Measurements from ENCODE around the gene ADAMTS19.
A peak's percentile ranks its signal among the peaks of the same experiment; 100 is the strongest.

ADAMTS19 gene

DNA sequence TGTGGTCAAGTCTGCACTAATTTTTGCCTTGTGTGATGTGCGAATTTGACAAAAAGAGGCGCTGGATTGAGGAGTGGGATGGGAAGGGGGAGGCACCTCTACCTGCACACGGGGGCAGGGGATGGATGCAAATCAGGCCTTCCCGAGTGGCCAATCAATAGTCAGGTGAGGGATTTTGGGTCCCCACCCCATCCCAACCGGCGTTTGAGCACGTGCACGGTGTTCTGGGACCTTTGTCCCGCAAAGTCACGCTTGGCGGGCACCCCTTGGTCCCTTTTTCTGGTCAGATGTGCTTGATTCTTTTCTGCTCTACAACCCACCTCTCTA is 685 bp upstream of the ADAMTS19 start:
- no peak overlapping the region for H3K27ac Mint-ChIP-seq
- peaks cover 10% of the 10 kb centered on the region for H3K4me1 Mint-ChIP-seq (ENCODE audit: low read depth)
- peaks cover 30% of the 10 kb centered on the region for H3K27me3 Mint-ChIP-seq
- no peak overlapping the region for H3K4me3 Mint-ChIP-seq
- H3K36me3 Mint-ChIP-seq = no peaks in the 10 kb centered on the region
- H3K9me3 Mint-ChIP-seq (ENCODE audit: low read depth) = no peaks in the 10 kb centered on the region

DNA sequence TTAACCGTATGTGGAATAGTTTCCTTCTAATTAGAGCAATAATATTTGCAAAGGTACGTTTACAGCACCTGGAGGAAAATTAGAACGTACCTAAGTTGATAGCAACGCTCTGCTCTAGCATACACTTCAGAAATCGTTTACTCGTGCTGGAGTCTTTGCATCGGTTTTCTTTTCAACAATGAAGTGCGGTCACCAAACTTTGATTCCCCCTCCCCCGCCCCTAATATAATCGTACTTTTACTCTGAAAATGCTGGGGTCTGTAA is 506 bp downstream of the ADAMTS19 start:
- Mint-ChIP-seq H3K27me3 (peaks cover 30% of the 10 kb centered on the region), H3K9me3 (ENCODE audit: low read depth) (no peaks in the 10 kb centered on the region), H3K4me3 (peak overlapping the region; percentile 21), H3K4me1 (ENCODE audit: low read depth) (peaks cover 10% of the 10 kb centered on the region), H3K36me3 (no peaks in the 10 kb centered on the region), H3K27ac (no peak overlapping the region)

DNA sequence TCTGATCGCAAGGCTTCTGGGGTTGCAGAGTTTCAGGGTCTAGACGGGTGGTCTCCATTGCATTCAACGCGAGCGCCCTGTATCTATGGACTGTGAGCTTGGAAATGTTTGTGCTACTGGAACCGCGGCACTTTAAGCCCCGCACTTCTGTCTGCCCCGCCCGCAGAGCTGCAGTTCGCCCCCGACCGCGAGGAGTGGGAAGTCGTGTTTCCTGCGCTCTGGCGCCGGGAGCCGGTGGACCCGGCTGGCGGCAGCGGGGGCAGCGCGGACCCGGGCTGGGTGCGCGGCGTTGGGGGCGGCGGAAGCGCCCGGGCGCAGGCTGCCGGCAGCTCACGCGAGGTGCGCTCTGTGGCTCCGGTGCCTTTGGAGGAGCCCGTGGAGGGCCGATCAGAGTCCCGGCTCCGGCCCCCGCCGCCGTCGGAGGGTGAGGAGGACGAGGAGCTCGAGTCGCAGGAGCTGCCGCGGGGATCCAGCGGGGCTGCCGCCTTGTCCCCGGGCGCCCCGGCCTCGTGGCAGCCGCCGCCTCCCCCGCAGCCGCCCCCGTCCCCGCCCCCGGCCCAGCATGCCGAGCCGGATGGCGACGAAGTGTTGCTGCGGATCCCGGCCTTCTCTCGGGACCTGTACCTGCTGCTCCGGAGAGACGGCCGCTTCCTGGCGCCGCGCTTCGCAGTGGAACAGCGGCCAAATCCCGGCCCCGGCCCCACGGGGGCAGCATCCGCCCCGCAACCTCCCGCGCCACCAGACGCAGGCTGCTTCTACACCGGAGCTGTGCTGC is 1.0 kb downstream of the ADAMTS19 start:
- Mint-ChIP-seq H3K27me3 (peaks cover 30% of the 10 kb centered on the region), H3K4me3 (peak overlapping the region; percentile 21)

DNA sequence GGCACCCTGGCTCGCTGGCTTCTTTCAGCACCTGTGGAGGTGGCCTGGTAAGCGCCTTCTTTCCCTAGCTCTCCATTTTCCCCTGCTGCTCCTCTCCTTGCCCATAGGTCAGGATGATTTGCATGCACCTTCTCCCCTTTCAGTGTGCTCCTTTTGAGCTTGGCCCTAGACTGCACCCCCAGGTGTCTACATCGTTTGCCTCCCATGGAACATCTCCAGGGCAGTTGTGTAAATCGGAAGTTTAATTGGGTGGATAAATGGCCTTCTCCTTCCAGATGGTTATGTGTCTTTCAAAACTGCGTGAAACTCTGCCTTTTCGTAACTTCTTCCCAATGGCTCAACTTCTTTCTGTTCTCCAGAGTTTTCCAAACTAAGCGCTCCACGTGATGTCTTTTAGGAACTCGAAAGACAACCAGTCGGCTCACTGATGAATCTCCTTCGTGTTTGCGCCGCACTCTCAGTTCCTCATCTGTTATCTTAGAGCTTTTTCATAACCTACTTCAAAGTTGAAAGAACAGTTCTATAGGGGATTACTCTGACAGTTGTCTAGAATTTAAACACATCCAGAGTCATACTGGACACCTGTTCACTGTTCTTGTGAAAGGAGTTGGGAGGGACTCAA is 1.7 kb downstream of the ADAMTS19 start:
- H3K4me1 Mint-ChIP-seq (ENCODE audit: low read depth) = peaks cover 10% of the 10 kb centered on the region
- H3K27me3 Mint-ChIP-seq = peaks cover 29% of the 10 kb centered on the region
- no peaks in the 10 kb centered on the region for H3K36me3 Mint-ChIP-seq
- H3K4me3 Mint-ChIP-seq = no peak overlapping the region
- no peaks in the 10 kb centered on the region for H3K9me3 Mint-ChIP-seq (ENCODE audit: low read depth)
- no peak overlapping the region for H3K27ac Mint-ChIP-seq

More for the DNA sequence above, 1.0 kb downstream of the ADAMTS19 start:
- H3K27ac Mint-ChIP-seq = no peak overlapping the region
- H3K4me1 Mint-ChIP-seq (ENCODE audit: low read depth) = peaks cover 10% of the 10 kb centered on the region
- no peaks in the 10 kb centered on the region for H3K9me3 Mint-ChIP-seq (ENCODE audit: low read depth)
- H3K36me3 Mint-ChIP-seq = no peaks in the 10 kb centered on the region

DNA sequence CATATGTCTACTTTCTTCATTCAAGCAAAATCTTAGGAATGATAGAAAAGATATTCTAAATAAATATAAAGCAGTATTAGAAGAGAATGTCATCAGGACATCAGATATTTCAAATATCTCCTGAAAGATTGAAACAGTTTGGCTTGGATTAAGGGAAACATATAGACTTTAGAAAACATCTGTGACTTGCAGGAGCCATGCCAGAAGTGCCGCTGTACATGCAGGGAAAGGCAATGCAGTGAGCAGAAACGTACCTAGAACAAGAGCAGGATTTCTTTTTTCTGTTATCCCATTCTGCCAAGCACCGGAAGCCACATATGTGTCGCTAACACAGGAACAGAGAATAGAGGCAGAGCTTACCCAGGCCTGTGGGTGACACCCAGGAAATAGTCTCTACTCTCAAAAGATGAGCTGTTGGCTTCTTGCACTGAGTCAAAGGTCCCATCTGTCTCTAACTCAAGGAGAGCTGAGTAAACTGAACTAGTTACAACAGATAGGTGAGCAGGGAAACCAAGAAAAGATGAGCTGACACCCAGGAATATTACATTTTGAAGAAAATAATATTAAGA is 5.8 kb downstream of the ADAMTS19 start:
- Mint-ChIP-seq H3K27me3 (peaks cover 15% of the 10 kb centered on the region), H3K4me1 (ENCODE audit: low read depth) (peaks cover 5% of the 10 kb centered on the region), H3K4me3 (no peak overlapping the region), H3K36me3 (no peaks in the 10 kb centered on the region), H3K27ac (no peak overlapping the region), H3K9me3 (ENCODE audit: low read depth) (no peaks in the 10 kb centered on the region)

DNA sequence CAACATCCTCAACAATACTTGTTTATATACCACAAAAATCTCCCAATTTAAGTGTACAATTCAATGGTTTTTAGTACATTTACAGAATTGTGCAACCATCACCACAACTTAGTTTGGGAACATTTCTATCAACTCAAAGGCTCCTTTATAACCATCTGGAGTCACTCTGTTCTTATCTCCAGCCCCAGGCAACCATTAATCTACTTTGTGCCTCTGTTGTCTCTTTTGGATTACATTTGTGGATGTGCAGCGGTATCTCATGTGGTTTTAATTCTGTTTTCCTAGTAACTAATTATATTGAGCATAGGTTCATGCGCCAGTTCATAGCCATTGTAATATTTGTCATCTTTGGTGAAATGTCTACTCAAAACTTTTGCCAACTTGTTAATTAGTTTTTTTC is 14.4 kb downstream of the ADAMTS19 start:
- no peaks in the 10 kb centered on the region for H3K27me3 Mint-ChIP-seq
- H3K4me1 Mint-ChIP-seq (ENCODE audit: low read depth) = no peaks in the 10 kb centered on the region
- H3K9me3 Mint-ChIP-seq (ENCODE audit: low read depth) = no peaks in the 10 kb centered on the region
- no peak overlapping the region for H3K4me3 Mint-ChIP-seq
- H3K27ac Mint-ChIP-seq = no peak overlapping the region
- H3K36me3 Mint-ChIP-seq = no peaks in the 10 kb centered on the region

DNA sequence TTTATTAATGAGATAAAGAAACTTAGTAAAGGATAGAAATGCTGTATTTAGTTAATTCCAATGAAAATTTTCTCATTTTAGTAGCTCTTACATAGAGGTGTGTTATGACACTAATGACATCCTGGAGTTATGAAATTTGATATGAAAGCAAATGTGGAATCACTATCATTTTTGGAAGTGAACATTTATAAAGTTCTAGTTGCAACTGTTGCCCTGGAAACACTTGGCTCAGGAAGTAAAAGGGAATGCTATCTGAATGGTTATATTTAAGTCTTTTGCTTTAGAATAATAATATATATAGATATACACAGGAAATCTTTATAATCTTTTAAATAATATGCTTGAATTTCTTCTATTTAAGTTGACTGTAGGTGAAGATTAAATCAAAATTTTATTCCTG is 16.7 kb downstream of the ADAMTS19 start:
- H3K4me3 Mint-ChIP-seq = no peak overlapping the region
- H3K9me3 Mint-ChIP-seq (ENCODE audit: low read depth) = no peaks in the 10 kb centered on the region

DNA sequence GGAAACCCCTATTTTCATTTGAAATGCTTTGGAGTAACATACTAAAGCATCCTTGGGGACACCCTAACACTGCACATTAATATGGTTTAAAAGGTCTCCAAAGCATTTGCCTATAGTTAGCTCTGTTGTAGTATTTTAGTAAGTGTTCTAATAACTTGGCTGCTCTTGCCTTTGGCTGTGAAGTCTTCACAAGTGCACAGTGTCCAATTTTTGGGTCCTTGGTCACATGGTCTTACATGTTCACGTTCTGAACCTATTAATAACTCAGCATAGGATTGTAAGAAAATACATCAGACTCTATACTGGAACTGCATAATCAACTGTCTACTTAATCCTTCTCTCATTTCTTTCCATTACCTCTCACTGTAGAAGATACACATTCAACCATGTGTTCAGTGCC is 17.4 kb downstream of the ADAMTS19 start:
- Mint-ChIP-seq H3K36me3 (no peaks in the 10 kb centered on the region), H3K4me3 (no peak overlapping the region), H3K27ac (no peak overlapping the region), H3K9me3 (ENCODE audit: low read depth) (no peaks in the 10 kb centered on the region), H3K4me1 (ENCODE audit: low read depth) (no peaks in the 10 kb centered on the region), H3K27me3 (no peaks in the 10 kb centered on the region)

More for the DNA sequence above, 16.7 kb downstream of the ADAMTS19 start:
- no peaks in the 10 kb centered on the region for H3K4me1 Mint-ChIP-seq (ENCODE audit: low read depth)
- H3K27ac Mint-ChIP-seq = no peak overlapping the region
- H3K36me3 Mint-ChIP-seq = no peaks in the 10 kb centered on the region
- no peaks in the 10 kb centered on the region for H3K27me3 Mint-ChIP-seq

DNA sequence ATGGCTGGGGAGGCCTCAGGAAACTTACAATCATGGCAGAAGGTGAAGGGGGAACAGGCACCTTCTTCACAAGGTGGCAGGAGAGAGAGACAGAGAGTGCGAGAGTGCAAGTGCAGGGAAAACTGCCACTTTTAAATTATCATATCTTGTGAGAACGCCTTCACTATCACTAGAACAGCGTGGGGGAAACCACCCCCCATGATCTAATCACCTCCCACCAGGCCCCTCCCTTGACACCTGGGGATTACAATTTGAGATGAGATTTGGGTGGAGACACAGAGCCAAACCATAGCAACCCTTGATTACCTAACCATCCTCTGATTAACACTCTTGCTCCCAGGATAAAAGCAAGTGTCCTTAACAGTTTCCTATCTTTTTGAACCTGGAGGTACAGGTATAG is 21.1 kb downstream of the ADAMTS19 start:
- H3K27me3 Mint-ChIP-seq = peaks cover 1% of the 10 kb centered on the region
- H3K27ac Mint-ChIP-seq = no peak overlapping the region
- H3K9me3 Mint-ChIP-seq (ENCODE audit: low read depth) = no peaks in the 10 kb centered on the region
- no peak overlapping the region for H3K4me3 Mint-ChIP-seq
- H3K4me1 Mint-ChIP-seq (ENCODE audit: low read depth) = no peaks in the 10 kb centered on the region
- H3K36me3 Mint-ChIP-seq = no peaks in the 10 kb centered on the region

DNA sequence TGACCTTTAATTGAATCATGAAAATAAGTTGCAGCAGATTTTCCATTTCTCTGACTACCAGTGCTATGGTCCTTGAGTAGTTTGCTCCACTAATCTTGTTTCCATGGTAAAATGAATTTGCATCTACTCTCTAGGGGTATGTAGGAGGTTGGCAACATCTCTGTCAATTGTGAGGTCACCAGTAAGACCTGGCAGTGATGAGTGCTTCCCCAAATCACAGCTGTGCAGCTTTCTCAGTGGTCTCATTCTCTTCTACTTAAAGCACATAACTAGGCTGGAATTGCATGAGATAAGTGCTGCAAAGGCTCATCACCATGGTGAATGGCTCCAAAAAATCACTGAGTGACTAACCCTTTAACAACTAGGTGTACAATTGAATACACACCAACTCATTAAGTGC is 36.3 kb downstream of the ADAMTS19 start:
- no peaks in the 10 kb centered on the region for H3K4me1 Mint-ChIP-seq (ENCODE audit: low read depth)
- no peaks in the 10 kb centered on the region for H3K27me3 Mint-ChIP-seq
- H3K27ac Mint-ChIP-seq = no peak overlapping the region
- H3K9me3 Mint-ChIP-seq (ENCODE audit: low read depth) = no peaks in the 10 kb centered on the region
- H3K4me3 Mint-ChIP-seq = no peak overlapping the region
- H3K36me3 Mint-ChIP-seq = no peaks in the 10 kb centered on the region

DNA sequence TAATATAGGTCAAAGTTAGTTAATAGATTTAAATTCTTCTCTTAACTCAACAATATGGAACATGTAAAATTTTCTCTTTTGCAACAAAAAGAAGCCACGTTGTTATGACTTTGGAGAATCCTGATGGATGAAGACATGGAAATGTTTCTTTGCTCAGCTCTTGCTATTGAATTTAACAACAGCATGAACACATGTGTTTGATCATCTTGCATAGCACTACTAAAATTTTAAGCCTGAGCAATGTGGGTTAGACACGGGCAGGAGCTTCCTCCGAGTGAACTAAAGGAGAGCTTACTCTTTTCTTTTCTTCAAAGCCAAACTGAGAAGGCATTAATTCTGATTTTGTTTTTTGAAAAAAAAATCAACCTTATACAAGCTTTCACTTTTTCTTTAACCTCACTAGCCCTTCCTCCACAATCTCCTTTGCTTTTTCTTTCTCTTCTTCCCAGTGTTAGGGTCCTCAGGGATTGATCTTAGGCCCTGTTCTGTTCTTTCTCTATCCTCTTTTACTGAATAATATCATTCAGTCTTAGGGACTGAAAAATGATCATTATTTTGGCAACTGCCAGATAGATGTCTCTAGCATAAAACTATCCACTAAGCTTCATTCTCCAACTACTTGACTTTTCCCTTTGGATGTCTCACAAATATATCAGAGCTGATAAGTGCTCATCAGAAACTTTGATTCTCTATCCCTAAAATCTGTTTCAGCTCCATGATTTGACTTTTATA is 36.9 kb downstream of the ADAMTS19 start:
- Mint-ChIP-seq H3K9me3 (ENCODE audit: low read depth) (no peaks in the 10 kb centered on the region), H3K27me3 (no peaks in the 10 kb centered on the region), H3K4me3 (no peak overlapping the region), H3K27ac (no peak overlapping the region), H3K36me3 (no peaks in the 10 kb centered on the region), H3K4me1 (ENCODE audit: low read depth) (no peaks in the 10 kb centered on the region)

DNA sequence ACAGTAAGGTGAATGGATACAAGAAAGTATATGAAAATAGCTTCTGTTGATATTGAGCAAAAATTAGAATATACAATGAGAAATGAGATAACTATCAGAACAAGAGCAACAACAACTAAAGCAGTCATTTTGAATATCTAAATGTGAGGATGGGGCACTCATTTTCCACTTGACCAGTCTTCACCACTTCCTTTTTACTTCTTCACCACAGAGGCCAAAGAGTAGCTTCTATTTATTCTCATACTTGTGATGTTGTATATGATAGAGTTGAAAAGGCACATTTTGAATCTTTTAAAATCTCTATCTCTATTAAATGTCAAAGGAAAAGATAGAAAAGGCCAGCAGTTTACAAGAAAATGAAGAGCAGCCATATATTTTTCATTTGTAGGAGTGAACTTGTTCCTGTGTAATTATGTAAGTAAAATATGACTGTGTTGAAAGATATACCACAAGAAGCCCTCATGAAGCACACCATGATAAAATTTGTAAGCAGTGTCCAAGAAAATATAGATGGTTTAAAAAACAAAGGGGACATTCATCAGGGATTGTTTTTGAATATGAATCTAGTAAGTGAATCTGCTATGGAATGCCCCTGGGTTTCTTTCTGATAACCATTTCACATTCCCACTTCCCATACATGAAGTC is 39.2 kb downstream of the ADAMTS19 start:
- no peaks in the 10 kb centered on the region for H3K4me1 Mint-ChIP-seq (ENCODE audit: low read depth)
- no peaks in the 10 kb centered on the region for H3K36me3 Mint-ChIP-seq
- H3K4me3 Mint-ChIP-seq = no peak overlapping the region
- no peaks in the 10 kb centered on the region for H3K9me3 Mint-ChIP-seq (ENCODE audit: low read depth)
- H3K27me3 Mint-ChIP-seq = no peaks in the 10 kb centered on the region
- no peak overlapping the region for H3K27ac Mint-ChIP-seq

DNA sequence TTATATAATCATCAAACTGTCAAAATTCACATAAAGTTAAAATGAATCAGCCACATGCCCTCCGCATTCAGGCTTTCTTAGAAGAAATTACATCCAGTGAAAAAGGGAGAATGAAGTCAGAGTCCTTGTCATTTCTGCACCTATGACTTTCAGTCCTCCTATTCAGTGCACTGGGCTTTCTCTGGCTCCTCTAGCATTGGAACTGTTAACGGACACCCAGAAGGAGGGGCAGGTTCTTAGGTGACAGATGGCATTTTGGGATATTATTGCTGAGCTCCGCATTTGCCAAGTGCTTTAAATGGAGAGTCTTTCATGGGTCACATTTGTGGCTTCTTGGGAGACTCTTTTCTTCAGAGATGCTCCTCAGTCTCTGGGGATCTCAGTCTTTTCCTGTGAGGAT is 40.0 kb downstream of the ADAMTS19 start:
- Mint-ChIP-seq H3K4me1 (ENCODE audit: low read depth) (no peaks in the 10 kb centered on the region), H3K4me3 (no peak overlapping the region), H3K27me3 (no peaks in the 10 kb centered on the region), H3K9me3 (ENCODE audit: low read depth) (no peaks in the 10 kb centered on the region), H3K27ac (no peak overlapping the region), H3K36me3 (no peaks in the 10 kb centered on the region)

DNA sequence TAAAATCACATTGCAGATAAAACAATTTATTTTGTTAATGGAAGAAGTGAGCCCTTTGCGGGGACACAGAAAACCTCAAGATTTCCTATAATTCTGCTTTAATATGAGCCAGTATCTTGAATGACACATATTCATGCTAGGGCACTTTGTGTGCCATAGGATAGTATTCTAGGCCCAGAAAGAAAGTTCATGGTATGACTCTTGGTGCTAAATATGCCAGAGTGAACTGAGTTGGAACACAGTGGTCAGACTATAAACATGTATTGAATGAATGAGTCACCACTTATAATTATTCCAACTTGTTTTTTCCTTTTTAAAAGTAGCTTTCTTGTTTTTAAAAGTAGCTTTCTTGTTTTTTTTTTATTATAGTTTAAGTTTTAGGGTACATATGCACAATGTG is 46.0 kb downstream of the ADAMTS19 start:
- no peak overlapping the region for H3K27ac Mint-ChIP-seq
- no peaks in the 10 kb centered on the region for H3K27me3 Mint-ChIP-seq
- H3K9me3 Mint-ChIP-seq (ENCODE audit: low read depth) = no peaks in the 10 kb centered on the region
- no peaks in the 10 kb centered on the region for H3K4me1 Mint-ChIP-seq (ENCODE audit: low read depth)
- no peak overlapping the region for H3K4me3 Mint-ChIP-seq
- H3K36me3 Mint-ChIP-seq = no peaks in the 10 kb centered on the region

DNA sequence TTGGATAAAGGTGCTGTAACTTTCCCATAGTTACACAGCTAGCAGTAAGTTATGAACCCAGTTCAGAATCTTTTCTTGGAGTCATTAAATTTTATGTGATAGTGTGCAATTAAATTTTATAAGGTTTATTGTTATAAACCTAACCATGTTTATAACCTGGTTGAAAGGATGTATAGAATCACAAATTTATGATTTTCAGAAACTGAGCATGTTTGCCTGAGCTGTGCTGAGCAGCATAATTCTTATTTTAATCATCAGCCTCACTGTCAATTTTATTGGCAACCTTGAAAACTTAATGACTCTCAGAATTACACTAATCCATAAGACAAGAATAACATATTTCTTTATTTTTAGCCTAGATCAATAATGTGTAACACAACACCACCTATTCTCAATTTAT is 46.9 kb downstream of the ADAMTS19 start:
- Mint-ChIP-seq H3K4me1 (ENCODE audit: low read depth) (no peaks in the 10 kb centered on the region), H3K27ac (no peak overlapping the region), H3K36me3 (no peaks in the 10 kb centered on the region), H3K4me3 (no peak overlapping the region), H3K27me3 (no peaks in the 10 kb centered on the region), H3K9me3 (ENCODE audit: low read depth) (no peaks in the 10 kb centered on the region)

All from activated naive CD8-positive, alpha-beta T cell (primary cell).